H1 (cell line): ENCODE measurements around the gene NFATC1. TPM values are rescaled to one million over a fixed set of nuclear protein-coding genes. Genes with fewer than 3 reads are reported as not detected.
A peak's percentile ranks its signal among the peaks of the same experiment; 100 is the strongest.

Experiments used
- CTCF ChIP-seq, 3 experiments: IDR thresholded peaks; 1 replicate in 2 of 3; 2 replicates in 1 of 3; pipeline versions ENCODE4 v1.5.1 to v1.6.1; 2011; ENCODE audit warnings: low read length in 3 of 3, mild to moderate bottlenecking in 3 of 3, inconsistent platforms in 2 of 3, low read depth in 1 of 3, moderate library complexity in 1 of 3; ENCODE audit not compliant: insufficient read depth in 1 of 3; ENCODE audit errors: control extremely low read depth in 1 of 3
- RAD21 ChIP-seq, 2 experiments: IDR thresholded peaks in 1 of 2; conservative IDR thresholded peaks in 1 of 2; 2 replicates each; pipeline ENCODE4 v1.6.1; 2011; ENCODE audit warnings: low read depth in 2 of 2, low read length in 2 of 2, improper control_type of control experiment in 1 of 2, inconsistent platforms in 1 of 2, mild to moderate bottlenecking in 1 of 2, moderate library complexity in 1 of 2
- RFX5 ChIP-seq: IDR thresholded peaks from 2 replicates; pipeline ENCODE4 v1.6.1; 2011; ENCODE audit warnings: low read depth, low read length, improper control_type of control experiment, borderline replicate concordance
- SUZ12 ChIP-seq: fragments of 200-600 bp; sonication (generic); IDR thresholded peaks from 2 replicates; pipeline ENCODE4 v1.6.1; 2012; ENCODE audit warnings: mild to moderate bottlenecking, inconsistent platforms, low read length, moderate library complexity, mixed read lengths
- polyA plus RNA-seq, 7 experiments: library from polyadenylated mRNA; depleted of rRNA in 3 of 7; stranded (reverse) in 5 of 7; unstranded in 2 of 7; fragments of >200 nt in 5 of 7; fragments of 200-250 nt in 2 of 7; gene quantifications; 1 replicate in 5 of 7; 2 replicates in 1 of 7; 4 replicates in 1 of 7; pipeline versions ENCODE4 v1.2.1 to v1.2.3, GENCODE V29; 2011 to 2013; ENCODE audit warnings: missing spikeins in 2 of 7, mixed read lengths in 2 of 7
- total RNA-seq: library from RNA; stranded (reverse); fragmentation: NEBNext Ultra II Directional; extraction: Animal tissue kit (Norgen Biotek cat#: 25700); gene quantifications from 2 replicates; pipeline ENCODE4 v1.2.1, GENCODE V29; 2021

Gene NFATC1
- total and polyA plus RNA-seq, 2 of the 8 experiments (the other 6 are each of a cell fraction or from before 2014, with no cell fraction given) = 2.0 to 6.6 TPM

- peak in 1 of 3 experiments; percentile 14; a peak in 1 of 4 replicates for TF ChIP-seq CTCF (IDR thresholded peaks at IDR 0.05; ENCODE audit: control extremely low read depth in 1 of 3, insufficient read depth in 1 of 3, low read depth in 1 of 3, low read length in 3 of 3)
- peak; percentile 20 to 44; a peak in 3 of 4 replicates for TF ChIP-seq RAD21 (IDR thresholded peaks at IDR 0.05 in 1 of 2, conservative IDR thresholded peaks at IDR 0.05 in 1 of 2; ENCODE audit: low read depth in 2 of 2, low read length in 2 of 2)
- peak; percentile 82 for TF ChIP-seq SUZ12
- TF ChIP-seq RFX5 = no peak
Measured at GRCh38 chr18:79396431-79397246, 909 bp downstream of the NFATC1 start (continued).
